ENCODE data around the gene AKAP6. TPM values are rescaled to one million over a fixed set of nuclear protein-coding genes. Genes with fewer than 3 reads are reported as not detected.

The AKAP6 gene
- total RNA-seq, 4 donors from 2014 or later, result 1.1 to 16.0 (median 6.0) TPM

DNA sequence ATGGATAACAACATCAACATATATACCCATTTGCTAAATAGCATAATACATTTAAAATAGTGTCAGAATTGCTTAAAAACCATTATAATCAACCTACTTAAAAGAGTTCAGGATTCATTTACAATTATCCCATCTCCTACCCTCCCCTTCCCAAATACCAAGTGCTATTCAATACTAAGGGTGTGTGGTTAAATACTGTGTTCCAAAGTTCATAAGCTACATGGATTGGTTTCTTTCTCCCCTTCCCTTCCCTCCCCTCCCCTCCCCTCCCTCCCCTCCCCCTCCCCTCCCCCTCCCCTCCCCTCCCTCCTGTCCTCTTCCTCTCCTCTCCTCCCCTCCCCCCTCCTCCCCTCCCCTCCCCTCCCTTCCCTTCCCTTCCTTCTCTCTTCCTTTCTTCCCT lies 512.6 kb downstream of the AKAP6 start:
- Histone ChIP-seq H3K4me1 (no peaks in the 10 kb centered on the region), H3K27me3 (no peaks in the 10 kb centered on the region), H3K36me3 (no peaks in the 10 kb centered on the region), H3K27ac (no peak overlapping the region), H3K4me3 (no peak overlapping the region), H3K9me3 (no peaks in the 10 kb centered on the region)
- TF ChIP-seq, protein P1, sequence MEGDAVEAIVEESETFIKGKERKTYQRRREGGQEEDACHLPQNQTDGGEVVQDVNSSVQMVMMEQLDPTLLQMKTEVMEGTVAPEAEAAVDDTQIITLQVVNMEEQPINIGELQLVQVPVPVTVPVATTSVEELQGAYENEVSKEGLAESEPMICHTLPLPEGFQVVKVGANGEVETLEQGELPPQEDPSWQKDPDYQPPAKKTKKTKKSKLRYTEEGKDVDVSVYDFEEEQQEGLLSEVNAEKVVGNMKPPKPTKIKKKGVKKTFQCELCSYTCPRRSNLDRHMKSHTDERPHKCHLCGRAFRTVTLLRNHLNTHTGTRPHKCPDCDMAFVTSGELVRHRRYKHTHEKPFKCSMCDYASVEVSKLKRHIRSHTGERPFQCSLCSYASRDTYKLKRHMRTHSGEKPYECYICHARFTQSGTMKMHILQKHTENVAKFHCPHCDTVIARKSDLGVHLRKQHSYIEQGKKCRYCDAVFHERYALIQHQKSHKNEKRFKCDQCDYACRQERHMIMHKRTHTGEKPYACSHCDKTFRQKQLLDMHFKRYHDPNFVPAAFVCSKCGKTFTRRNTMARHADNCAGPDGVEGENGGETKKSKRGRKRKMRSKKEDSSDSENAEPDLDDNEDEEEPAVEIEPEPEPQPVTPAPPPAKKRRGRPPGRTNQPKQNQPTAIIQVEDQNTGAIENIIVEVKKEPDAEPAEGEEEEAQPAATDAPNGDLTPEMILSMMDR (IDR thresholded peaks at IDR 0.05), result no peak
- TF ChIP-seq POLR2A (IDR thresholded peaks at IDR 0.05), result no peak
- intact Hi-C loops (cut with DNase I), result no loop called here
- DNase-seq, result no peak

DNA sequence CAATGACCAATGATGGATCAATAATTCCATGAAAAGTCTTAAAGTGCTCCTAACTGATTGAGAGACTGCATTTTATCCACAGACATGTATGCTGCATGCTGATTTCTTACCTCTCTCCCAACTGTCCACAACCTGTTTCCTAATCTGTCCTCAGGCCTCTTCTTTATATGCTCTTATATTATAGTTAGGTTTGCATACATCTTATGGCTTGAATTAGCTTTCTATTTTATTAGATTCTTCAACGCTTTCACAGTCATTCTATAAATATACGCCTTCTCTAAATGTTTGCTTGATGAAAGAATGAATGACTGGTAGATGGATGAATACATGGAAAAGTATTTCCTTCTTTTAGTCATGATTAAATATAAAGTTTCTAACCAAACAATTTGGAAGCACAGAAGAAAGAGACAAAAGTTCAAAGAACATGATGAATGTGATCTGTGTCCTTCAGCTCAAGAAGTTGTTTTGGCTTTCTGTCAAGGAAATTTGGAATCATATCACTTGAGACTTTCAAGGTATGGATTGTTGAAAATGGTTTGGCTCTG lies 517.8 kb downstream of the AKAP6 start:
- WGBS, 2 donors, result 27 to 30% methylated on average over 2 of the region's 2 CpGs

DNA sequence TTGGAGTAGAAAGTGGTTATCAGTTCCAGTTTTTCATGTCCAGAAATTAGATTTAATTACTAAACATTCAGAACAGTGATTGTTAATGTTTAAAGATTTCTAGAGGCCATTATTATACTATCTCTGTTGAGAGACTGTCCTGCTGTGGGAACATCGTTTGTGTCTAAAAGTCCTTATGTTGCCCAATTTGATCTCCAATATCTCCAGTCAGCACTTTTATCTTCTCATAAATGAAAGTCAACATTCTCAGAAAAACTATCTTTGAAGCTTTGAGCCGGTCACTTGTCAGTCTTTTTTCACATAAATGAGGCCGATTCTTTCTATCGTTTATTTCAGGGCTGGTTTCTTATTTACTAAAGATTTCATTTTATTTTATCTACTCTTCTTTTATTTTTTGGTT lies 518.8 kb downstream of the AKAP6 start:
- intact Hi-C loops (cut with DNase I), result no loop called here
- Histone ChIP-seq H3K9me3 (no peaks in the 10 kb centered on the region), H3K4me3 (no peak overlapping the region), H3K4me1 (no peaks in the 10 kb centered on the region), H3K36me3 (no peaks in the 10 kb centered on the region), H3K27me3 (no peaks in the 10 kb centered on the region), H3K27ac (no peak overlapping the region)
- DNase-seq, result no peak
- 95% methylated on average over 4 of the region's 4 CpGs for WGBS, 2 donors
- no peak for TF ChIP-seq POLR2A (IDR thresholded peaks at IDR 0.05)
- TF ChIP-seq, protein P1 (IDR thresholded peaks at IDR 0.05), result no peak

More for the DNA sequence above, 517.8 kb downstream of the AKAP6 start:
- Histone ChIP-seq H3K27ac (no peak overlapping the region), H3K27me3 (no peaks in the 10 kb centered on the region), H3K9me3 (no peaks in the 10 kb centered on the region), H3K36me3 (no peaks in the 10 kb centered on the region), H3K4me1 (no peaks in the 10 kb centered on the region), H3K4me3 (no peak overlapping the region)
- intact Hi-C loops (cut with DNase I), result no loop called here
- TF ChIP-seq POLR2A (IDR thresholded peaks at IDR 0.05), result no peak
- TF ChIP-seq, protein P1 (IDR thresholded peaks at IDR 0.05), result no peak
- DNase-seq, result no peak

DNA sequence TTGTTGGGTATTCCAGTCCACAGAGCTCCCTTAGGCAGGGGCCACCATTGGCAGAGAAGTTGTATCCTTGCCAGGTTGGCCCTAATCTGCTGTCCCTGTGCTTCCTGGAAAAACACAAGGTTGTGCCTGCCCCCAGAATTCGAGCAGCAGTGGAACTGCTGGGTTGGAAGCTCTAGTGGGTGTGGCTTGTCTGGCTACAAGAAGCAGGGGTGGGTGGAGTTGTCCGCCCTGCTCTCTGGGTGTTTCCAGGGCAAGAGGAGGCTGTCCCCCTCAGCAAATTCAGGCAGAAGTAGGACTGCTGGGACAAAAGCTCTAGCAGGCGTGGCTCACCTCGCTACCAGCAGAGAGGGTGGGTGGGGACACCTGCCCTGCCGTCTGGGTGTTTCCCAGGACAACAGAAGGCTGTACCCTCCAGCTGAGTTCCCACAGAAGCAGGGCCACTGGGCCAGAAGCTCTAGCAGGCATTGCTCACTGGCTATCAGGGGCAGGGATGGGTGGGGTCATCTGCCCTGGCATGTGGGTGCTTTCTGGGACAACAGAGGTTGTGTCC lies 536.8 kb downstream of the AKAP6 start:
- Histone ChIP-seq H3K4me3 (no peak overlapping the region), H3K4me1 (no peaks in the 10 kb centered on the region), H3K27me3 (no peaks in the 10 kb centered on the region), H3K9me3 (no peaks in the 10 kb centered on the region), H3K27ac (no peak overlapping the region), H3K36me3 (no peaks in the 10 kb centered on the region)
- TF ChIP-seq, protein P1 (IDR thresholded peaks at IDR 0.05), result no peak
- TF ChIP-seq POLR2A (IDR thresholded peaks at IDR 0.05), result no peak
- no CpG with 5 or more reads among the region's 5 CpGs for WGBS, 2 donors
- intact Hi-C loops (cut with DNase I), result no loop called here
- DNase-seq, result no peak

DNA sequence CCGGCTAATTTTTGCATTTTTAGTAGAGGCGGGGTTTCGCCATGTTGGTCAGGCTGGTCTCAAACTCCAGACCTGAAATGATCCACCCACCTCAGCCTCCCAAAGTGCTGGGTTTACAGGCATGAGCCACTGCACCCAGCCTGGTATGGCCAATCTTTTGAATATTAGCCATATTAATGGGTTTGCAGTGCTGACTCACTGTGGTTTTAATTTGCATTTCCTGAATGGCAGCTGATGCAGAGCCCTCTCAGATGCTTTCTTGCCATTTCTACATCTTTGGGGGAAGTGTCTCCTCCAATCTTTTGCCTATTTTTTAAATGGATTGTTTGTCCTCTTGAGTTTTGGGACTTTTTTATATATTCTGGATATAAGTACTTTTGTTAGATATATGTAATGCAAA lies 554.1 kb downstream of the AKAP6 start:
- TF ChIP-seq, protein P1 (IDR thresholded peaks at IDR 0.05), result no peak
- TF ChIP-seq POLR2A (IDR thresholded peaks at IDR 0.05), result no peak
- DNase-seq, result no peak
- WGBS, 2 donors, result 72 to 100% methylated on average over 1 to 3 of the region's 3 CpGs
- no peak overlapping the region for H3K4me3 ChIP-seq
- no peaks in the 10 kb centered on the region for H3K4me1 ChIP-seq
- intact Hi-C loops (cut with DNase I), result no loop called here
- no peaks in the 10 kb centered on the region for H3K36me3 ChIP-seq
- no peaks in the 10 kb centered on the region for H3K9me3 ChIP-seq
- no peaks in the 10 kb centered on the region for H3K27me3 ChIP-seq
- H3K27ac ChIP-seq, result no peak overlapping the region

Small RNA genes within 50 kb of the gene (small RNA-seq; reads per million reads assigned to genes)
- 0 reads per million in 4 donors for gene RN7SL660P

Other genes starting within 250 kb of the AKAP6 start
- gene RNU6-7, start 127.3 kb upstream of the AKAP6 start, total RNA-seq, result not detected
- gene RNU6-8, start 126.0 kb upstream of the AKAP6 start, total RNA-seq, result not detected